ENCODE data around the gene AP2B1. TPM values are rescaled to one million over a fixed set of nuclear protein-coding genes. Genes with fewer than 3 reads are reported as not detected.
"Not testable (repeated sequence)": the region's sequence is repeated elsewhere in the genome, so short reads cannot be mapped to it uniquely, and the experiment has no call there.

The AP2B1 gene
- total RNA-seq, 1 donor from 2014 or later, result 137 TPM

- intact Hi-C loops (cut with DNase I), result no loop called here
- DNase-seq (ENCODE audit: low spot score), result no peak
Observed at GRCh38 chr17:35679007-35679682, 92.0 kb downstream of the AP2B1 start.

- DNase-seq (ENCODE audit: low spot score), result no peak
- intact Hi-C loops (cut with DNase I), result no loop called here
Observed at GRCh38 chr17:35683591-35683990, 96.5 kb downstream of the AP2B1 start.

GRCh38 chr17:35684055-35684802 is 97.1 kb downstream of the AP2B1 start:
- intact Hi-C loops (cut with DNase I), result no loop called here
- no peak for DNase-seq (ENCODE audit: low spot score)

DNA sequence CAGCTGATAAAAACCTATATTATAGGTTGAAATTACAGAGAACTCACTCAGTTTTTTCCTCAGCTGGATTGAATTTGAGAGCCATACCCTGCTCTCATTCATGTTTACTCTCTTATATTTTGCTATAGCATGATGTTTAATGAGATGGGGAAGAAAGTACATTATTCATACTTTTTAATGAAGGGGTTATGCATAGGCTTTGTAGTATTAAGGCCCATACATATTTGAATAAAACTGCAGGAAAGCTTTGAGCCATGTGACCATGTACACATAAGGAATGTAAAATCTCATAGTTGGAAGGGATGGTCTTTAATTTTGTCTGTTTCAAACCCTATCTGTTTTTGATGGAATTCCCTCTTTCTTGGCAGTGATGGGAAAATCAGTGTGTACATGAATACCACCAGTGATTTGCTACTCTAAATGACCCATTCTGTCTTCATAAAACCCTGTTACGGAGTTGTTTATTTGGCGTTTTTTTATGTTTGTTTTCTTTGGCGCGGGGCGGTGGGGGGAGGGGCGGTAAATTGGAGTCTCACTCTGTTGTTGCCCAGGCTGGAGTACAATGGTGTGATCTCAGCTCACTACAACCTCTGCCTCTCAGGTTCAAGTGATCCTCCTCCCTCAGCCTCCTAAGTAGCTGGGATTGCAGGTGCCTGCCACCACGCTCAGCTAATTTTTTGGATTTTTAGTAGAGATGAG is 105.5 kb downstream of the AP2B1 start:
- intact Hi-C loops (cut with DNase I), result no loop called here
- DNase-seq (ENCODE audit: low spot score), result no peak

GRCh38 chr17:35693662-35694061 is 106.5 kb downstream of the AP2B1 start:
- no peak for DNase-seq (ENCODE audit: low spot score)
- intact Hi-C loops (cut with DNase I), result no loop called here

GRCh38 chr17:35694906-35695305 is 107.8 kb downstream of the AP2B1 start:
- DNase-seq (ENCODE audit: low spot score), result no peak
- intact Hi-C loops (cut with DNase I), result loop anchor here (5.0 kb wide), 1 partner anchor 37 kb away; the partner anchor contains the start of gene RASL10B

DNA sequence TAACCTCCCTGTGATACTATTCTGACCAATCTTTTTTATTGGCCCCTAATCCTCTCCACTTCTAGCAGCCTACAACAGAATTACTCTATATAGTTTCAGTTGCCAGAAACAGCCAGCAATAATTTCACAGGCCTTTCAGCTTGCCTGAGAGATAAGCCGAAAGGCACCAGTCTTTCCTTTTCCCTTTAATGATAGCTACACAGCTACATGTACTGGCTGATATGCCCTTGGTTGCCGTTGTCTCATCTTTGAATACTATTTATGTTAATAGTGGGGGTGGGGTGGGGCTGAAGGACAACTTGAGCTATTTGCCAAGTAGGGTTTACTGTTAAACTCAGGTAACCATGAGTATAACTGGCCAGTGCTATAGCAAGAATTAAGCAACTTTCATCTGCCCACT is 108.5 kb downstream of the AP2B1 start:
- intact Hi-C loops (cut with DNase I), result loop anchor here (5.0 kb wide), 1 partner anchor 37 kb away; the partner anchor contains the start of gene RASL10B
- no peak for DNase-seq (ENCODE audit: low spot score)

DNA sequence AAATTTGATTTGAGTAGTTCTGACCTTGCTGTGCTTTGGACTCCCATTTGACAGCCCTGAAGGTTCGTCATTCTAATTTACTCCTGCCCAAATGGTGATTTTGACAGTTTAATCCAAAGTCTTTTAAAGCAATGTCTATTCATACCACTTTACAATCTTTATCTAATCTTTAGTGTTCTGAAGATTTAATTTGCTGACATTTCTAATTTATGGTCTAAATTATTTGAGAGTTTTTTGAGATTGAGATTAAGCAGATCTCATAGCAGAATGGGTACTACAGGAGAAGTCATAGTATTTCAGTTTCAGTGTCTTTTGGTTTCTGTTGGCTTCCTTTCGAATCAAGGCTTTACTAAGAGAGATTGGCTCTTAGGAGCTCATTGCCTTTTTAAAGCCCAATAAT is 111.7 kb downstream of the AP2B1 start:
- no peak for DNase-seq (ENCODE audit: low spot score)
- intact Hi-C loops (cut with DNase I), result loop anchor here (5.0 kb wide), 1 partner anchor 34 kb away; the partner anchor contains the start of gene RASL10B

- DNase-seq (ENCODE audit: low spot score), result no peak
- intact Hi-C loops (cut with DNase I), result no loop called here
Observed at GRCh38 chr17:35700150-35700549, 113.0 kb downstream of the AP2B1 start.

DNA sequence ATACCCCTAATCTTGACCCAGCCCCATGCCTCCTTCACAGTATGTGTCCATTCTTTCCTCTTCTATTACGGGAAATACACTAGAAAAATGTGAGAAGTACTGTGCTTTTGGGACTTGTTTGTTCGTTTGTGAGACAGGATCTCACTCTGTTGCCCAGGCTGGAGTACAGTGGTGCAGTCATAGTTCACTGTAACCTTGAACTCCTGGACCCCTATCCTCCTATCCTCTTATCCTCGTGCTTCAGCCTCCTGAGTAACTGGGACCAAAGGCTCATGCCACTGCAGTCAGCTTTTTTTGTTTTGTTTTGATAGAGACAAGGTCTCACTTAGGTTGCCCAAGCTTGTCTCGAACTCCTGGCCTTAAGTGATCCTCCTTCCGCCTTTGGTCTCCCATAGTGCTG is 114.4 kb downstream of the AP2B1 start:
- intact Hi-C loops (cut with DNase I), result no loop called here
- no peak for DNase-seq (ENCODE audit: low spot score)

DNA sequence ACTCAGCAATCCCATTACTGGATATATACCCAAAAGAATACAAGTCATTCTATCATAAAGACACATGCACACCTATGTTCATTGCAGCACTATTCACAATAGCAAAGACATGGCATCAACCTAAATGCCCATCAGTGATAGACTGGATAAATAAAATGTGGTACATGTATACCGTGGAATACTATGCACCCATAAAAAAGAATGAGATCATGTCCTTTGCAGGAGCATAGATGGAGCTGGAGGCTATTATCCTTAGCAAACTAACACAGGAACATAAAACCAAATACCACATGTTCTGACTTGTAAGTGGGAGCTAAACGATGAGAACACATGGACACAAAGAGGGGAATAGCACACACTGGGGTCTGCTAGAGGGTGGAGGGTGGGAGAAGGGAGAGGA is 116.2 kb downstream of the AP2B1 start:
- intact Hi-C loops (cut with DNase I); DNase-seq (ENCODE audit: low spot score): not testable (repeated sequence)

GRCh38 chr17:35705230-35705629 is 118.1 kb downstream of the AP2B1 start:
- intact Hi-C loops (cut with DNase I), result no loop called here
- DNase-seq (ENCODE audit: low spot score), result no peak

GRCh38 chr17:35705705-35706104 is 118.6 kb downstream of the AP2B1 start:
- DNase-seq (ENCODE audit: low spot score), result no peak
- intact Hi-C loops (cut with DNase I), result no loop called here

DNA sequence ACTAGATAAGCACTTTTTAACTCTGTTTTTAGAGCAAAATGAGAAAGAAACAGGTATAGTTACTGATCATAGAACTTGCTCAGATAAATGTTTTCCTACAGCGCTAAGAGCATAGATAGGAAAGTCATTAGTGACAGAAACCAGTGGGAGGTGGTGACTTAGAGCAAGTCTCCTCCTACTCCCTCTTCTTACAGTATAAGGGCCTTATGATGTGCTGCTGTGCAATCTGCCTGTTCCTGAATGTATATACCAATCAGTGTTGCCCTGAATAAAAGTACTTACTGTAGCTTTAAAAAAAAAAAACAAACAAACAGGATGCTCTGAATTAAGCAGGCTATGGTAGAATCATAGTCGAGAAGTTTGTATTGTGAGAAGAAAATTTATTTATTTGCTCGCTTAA is 121.0 kb downstream of the AP2B1 start:
- intact Hi-C loops (cut with DNase I), result no loop called here
- no peak for DNase-seq (ENCODE audit: low spot score)

DNA sequence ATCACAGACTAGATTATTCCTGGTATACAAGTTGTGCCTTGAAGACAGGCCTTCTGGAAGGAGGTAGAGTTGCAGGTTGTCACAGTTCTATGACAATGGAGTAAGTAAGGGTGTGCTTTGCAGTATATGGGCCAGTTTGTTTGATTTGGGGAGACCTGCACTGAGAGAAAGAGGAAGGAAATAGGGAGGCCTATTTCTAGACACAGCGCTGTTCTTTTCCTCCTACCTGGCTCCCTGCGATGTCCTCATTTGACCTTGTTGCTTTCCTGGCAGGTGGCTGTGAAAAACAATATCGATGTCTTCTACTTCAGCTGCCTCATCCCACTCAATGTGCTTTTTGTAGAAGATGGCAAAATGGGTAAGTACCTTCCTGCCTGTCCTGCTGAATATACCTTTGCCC is 121.8 kb downstream of the AP2B1 start:
- intact Hi-C loops (cut with DNase I), result no loop called here
- no peak for DNase-seq (ENCODE audit: low spot score)

- intact Hi-C loops (cut with DNase I), result no loop called here
Observed at GRCh38 chr17:35709874-35710273, 122.8 kb downstream of the AP2B1 start.

DNA sequence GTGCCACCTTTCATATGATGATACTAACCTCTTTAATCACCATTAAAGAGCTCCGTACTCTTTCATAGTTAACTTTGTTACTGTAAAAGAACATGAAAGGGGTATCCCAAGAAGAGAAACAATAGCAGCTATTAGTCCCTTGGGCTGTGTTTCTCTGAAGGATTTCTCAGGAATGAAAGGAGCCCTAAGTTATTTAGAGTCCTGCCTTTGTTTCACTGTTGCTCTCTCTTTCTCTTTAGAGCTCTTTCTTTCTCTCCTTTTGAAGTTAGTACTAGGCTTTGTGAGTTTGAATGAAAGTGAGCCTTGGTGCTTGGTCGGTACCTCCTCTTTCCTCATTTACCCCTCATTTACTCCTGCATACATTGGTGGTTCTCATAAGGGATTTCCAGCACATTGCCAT is 123.8 kb downstream of the AP2B1 start:
- DNase-seq (ENCODE audit: low spot score), result no peak
- intact Hi-C loops (cut with DNase I), result no loop called here

More at GRCh38 chr17:35709874-35710273, 122.8 kb downstream of the AP2B1 start:
- DNase-seq (ENCODE audit: low spot score), result no peak

GRCh38 chr17:35713069-35713728 is 126.1 kb downstream of the AP2B1 start:
- intact Hi-C loops (cut with DNase I), result no loop called here
- no peak for DNase-seq (ENCODE audit: low spot score)

DNA sequence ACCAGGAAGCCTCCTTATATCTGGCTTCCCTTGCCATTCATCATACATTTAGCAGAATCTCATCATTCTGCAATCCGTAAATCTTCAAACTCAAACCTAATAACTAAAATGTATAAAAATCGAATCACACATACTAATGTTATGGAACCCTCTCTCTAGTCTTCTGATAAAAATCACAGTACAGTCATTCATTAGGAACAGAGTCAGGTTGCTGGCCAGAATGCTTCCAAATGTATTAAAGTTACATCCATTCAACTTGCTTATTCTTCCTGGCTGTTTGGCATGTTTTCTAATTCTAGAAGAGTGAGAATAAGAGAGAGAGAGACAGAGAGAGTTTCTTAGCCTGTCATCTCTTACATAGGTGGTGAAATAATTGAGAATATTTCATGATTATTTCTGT is 127.9 kb downstream of the AP2B1 start:
- DNase-seq (ENCODE audit: low spot score), result no peak
- intact Hi-C loops (cut with DNase I), result no loop called here

- intact Hi-C loops (cut with DNase I), result no loop called here
Observed at GRCh38 chr17:35715416-35715815, 128.3 kb downstream of the AP2B1 start.

More at GRCh38 chr17:35715416-35715815, 128.3 kb downstream of the AP2B1 start:
- DNase-seq (ENCODE audit: low spot score), result no peak
